Pons (tissue), 1 donor: ENCODE results near the gene LGR6.
A peak's percentile ranks its signal among the peaks of the same experiment; 100 is the strongest.
"Not testable (repeated sequence)": the region's sequence is repeated elsewhere in the genome, so short reads cannot be mapped to it uniquely, and the experiment has no call there.

Experiments used
- DNase-seq: peaks from one replicate; pipeline ENCODE4 v3.0.0-alpha.2; 2016; ENCODE audit warnings: low spot score

The LGR6 gene

GRCh38 chr1:202176949-202177927 is 16.4 kb upstream of the LGR6 start:
- DNase-seq = no peak

- no peak for DNase-seq
Observed at GRCh38 chr1:202179828-202180750, 13.5 kb upstream of the LGR6 start.

- not testable (repeated sequence) for DNase-seq
Observed at GRCh38 chr1:202180751-202181139, 12.9 kb upstream of the LGR6 start.

- DNase-seq = no peak
Observed at GRCh38 chr1:202181586-202181985, 12.0 kb upstream of the LGR6 start.

GRCh38 chr1:202182040-202182877 is 11.3 kb upstream of the LGR6 start:
- DNase-seq = no peak

- peak; percentile 78 for DNase-seq
Observed at GRCh38 chr1:202184750-202185460, 8.7 kb upstream of the LGR6 start.

GRCh38 chr1:202186327-202186726 is 7.3 kb upstream of the LGR6 start:
- no peak for DNase-seq

- DNase-seq = no peak
Observed at GRCh38 chr1:202187041-202187671, 6.4 kb upstream of the LGR6 start.

GRCh38 chr1:202187697-202188407 is 5.7 kb upstream of the LGR6 start:
- no peak for DNase-seq

- peak; percentile 24 for DNase-seq
Observed at GRCh38 chr1:202189001-202189790, 4.4 kb upstream of the LGR6 start.

GRCh38 chr1:202189918-202190715 is 3.5 kb upstream of the LGR6 start:
- no peak for DNase-seq

- DNase-seq = not testable (repeated sequence)
Observed at GRCh38 chr1:202191391-202191790, 2.2 kb upstream of the LGR6 start.

- peak; percentile 23 for DNase-seq
Observed at GRCh38 chr1:202192770-202193613, 607 bp upstream of the LGR6 start.

GRCh38 chr1:202194328-202194648 is 689 bp downstream of the LGR6 start:
- DNase-seq = no peak

- DNase-seq = no peak
Observed at GRCh38 chr1:202197653-202198365, 4.2 kb downstream of the LGR6 start.

GRCh38 chr1:202198366-202198724 is 4.7 kb downstream of the LGR6 start:
- no peak for DNase-seq
